SKM-1 treated with dmso at 0.1 percent for 144 hours (cell line): Measurements from ENCODE around the gene CETN3.
"Not testable (repeated sequence)": the region's sequence is repeated elsewhere in the genome, so short reads cannot be mapped to it uniquely, and the experiment has no call there.

Source experiments
- DNase-seq: peaks from one replicate; lab custom pipeline; 2025; ENCODE audit not compliant: unreplicated experiment; lab: John Stamatoyannopoulos, UW

CETN3 gene

DNA sequence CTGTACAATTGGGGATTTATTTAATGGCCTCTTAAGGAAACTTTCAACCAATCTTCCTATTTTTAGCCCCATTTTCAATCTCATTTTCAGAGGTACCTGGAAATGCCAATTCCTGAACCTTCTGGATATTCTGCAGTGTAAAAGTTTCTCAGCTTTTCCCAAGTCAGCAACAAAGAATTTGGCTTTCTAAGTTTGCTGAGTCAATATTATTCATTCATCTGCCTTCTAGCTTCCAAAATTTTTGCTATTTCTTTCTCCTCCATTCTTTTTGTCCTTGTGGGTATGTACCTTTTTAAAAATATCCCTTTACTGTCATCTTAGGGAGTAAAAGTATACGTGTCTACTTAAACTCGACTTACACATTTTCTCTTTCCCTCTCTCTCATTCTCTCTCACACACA, 25.7 kb downstream of the CETN3 start:
- DNase-seq, result no peak

DNA sequence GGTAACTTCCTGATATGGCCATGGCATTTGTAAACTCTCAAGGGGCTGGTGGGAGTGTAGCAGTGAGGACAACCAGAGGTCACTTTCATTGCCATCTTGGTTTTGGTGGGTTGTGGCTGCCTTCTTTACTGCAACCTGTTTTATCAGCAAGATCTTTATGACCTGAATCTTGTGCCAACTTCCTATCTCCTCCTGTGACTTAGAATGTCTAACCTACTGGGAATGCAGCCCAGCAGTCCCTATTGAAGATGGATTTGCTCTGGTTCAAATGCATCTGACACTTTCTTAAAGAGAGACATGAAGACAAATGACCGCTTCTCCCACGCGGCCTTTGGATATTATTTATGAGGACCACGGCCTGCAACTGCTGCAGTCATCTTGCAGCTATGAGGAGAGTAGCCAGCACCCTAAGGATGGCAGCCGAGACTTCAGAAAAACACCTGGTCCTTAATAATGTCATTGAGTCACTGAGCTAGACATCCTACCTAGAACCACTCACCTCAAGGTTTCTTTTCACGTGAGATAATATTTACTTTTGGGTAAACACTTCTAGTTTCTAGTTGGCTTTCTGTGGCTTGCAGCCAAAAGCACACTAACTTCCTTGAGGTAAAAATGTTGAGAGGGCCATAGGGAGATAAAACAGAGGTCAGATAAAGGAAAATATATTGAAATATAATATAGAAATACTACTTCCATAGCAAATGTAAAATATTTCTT, 28.2 kb downstream of the CETN3 start:
- DNase-seq, result no peak

DNA sequence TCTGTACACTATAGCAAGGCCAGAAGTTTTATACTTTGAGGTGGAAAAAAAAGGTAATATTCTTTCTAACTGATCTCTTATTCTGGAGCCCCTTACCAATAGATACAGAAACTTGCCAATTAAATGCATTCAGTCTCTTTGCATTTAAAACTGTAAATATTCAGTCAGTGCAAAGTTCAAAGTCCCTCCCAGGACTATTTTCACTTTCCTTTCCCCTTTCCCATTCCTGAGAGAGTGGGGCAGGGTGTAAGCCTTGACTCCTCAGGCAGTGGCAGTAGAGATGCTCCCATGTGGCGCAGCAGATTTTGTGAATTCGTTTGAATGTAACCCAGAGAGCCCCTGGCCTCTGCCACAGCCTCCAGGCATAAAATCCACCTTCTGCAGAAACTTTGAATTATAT, 29.9 kb downstream of the CETN3 start:
- no peak for DNase-seq

DNA sequence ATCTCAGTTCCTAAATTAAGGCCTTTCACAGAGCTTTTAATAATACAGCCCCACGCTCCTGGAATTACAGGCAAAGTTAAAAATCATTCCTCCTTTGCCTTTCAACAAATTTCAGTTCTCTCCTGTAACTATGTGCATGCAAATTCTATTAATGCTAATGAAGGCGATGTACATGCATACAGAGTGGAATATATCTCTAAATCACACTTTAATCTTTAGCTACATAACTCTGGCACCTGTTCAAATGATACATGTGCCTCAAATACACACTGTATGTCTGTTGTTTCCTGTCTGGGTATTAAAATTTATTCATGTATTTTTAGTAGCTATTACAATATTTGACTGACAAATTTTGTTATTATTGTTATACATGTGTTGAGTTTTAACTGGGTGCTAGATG, 30.8 kb downstream of the CETN3 start:
- no peak for DNase-seq

DNA sequence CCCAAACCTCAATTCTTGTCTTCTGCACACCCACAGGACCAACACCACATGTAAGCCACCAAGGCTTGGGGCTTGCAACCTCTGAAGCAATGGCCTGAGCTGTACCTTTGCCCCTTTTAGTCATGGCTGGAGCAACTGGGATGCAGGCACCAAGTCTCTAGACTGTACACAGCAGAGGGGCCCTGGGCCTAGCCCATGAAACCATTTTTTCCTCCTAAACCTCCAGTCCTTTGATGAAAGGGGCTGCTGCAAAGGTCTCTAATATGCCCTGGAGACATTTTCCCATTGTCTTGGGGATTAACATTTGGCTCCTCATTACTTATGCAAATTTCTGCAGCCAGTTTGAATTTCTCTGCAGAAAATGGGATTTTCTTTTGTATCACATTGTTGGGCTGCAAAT, 38.3 kb downstream of the CETN3 start:
- not testable (repeated sequence) for DNase-seq

DNA sequence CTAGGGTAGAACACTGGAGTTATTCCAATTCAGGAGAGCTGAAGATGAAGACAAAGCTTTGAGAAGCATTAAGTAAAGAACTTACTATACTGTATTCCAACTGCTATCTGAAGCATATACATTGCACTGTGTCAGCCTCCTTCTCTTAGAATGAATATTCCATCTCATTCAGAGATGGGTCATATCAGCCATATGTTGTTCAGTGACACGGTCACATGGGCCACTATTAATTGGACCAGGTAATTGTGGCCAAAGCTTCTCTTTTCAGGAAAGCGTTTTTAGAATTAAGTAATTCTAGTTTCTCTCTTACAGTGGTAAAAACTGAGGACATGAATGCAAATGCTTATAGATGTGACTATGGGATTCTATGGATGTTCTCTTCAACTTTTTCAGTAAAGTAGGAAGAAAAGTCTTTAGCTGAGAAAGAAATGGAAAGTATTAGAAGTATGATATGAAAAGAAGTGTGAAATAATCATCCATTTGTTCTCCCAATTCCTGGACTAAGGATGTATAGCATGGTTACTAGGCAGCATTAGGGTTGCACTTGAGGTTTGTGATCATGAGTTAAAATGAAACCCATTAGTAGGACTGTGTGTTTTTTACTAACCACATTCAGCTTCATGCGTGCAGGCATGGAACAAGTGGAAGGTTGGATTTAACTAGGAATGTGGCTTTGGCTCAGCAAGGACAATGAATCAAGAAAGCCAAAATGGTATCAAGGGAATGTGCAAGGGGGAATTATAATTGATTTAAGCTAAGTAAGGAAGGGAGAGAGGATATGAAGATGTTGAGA, 40.9 kb downstream of the CETN3 start:
- no peak for DNase-seq

DNA sequence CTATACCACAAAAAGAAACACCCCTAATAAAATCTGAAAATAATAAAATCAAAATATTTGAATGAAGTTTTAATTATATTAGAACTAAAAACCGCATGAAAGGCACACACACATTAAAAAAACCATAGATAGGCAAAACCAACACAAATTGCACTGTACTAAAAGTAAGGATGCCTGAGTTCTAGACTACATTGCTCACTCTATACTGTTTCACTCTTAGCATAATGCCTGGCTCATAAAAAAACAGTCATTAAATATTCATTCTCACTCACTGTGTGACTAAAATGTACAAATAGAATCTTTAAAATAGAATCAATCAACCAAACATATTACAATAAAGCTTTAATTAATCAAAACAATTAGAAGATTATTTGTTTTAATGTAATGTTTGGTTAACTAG, 41.7 kb downstream of the CETN3 start:
- DNase-seq, result no peak

DNA sequence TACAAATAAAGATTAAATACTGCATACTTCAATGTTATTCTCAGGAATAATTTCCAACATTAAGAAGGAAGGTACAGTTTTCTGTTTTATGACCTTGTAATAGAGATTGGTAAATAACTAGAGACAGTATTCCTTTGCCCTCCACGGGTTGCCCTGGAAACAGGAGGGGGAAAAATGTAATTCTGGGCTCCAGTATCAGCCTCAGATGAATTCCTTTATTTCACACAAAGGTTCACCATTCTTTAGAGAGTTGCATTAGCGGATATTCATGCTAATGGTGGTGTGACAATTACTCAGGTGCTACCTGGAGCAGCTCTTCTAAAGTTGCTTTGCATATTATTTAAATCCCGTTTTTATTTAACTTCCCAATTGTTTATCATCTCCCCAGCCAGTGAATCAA, 42.6 kb downstream of the CETN3 start:
- DNase-seq, result no peak

DNA sequence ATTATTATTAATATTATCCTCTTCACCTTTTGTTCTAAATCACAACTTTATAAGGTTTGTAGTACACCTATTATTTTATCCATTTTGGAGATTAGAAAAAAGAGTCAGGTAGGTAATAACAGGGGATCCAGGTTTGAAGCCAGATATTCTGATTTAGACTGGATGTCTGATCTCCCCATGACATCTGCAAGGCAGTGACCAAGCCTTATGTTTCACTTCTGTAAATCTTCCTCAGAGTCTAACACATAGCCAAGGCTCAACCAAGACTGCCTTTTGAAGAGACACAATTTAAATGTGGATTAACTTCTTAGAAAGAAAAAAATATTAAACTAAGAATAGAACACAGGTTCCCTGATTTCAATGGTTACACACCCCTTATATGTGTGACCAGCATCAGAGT, 44.2 kb downstream of the CETN3 start:
- no peak for DNase-seq

DNA sequence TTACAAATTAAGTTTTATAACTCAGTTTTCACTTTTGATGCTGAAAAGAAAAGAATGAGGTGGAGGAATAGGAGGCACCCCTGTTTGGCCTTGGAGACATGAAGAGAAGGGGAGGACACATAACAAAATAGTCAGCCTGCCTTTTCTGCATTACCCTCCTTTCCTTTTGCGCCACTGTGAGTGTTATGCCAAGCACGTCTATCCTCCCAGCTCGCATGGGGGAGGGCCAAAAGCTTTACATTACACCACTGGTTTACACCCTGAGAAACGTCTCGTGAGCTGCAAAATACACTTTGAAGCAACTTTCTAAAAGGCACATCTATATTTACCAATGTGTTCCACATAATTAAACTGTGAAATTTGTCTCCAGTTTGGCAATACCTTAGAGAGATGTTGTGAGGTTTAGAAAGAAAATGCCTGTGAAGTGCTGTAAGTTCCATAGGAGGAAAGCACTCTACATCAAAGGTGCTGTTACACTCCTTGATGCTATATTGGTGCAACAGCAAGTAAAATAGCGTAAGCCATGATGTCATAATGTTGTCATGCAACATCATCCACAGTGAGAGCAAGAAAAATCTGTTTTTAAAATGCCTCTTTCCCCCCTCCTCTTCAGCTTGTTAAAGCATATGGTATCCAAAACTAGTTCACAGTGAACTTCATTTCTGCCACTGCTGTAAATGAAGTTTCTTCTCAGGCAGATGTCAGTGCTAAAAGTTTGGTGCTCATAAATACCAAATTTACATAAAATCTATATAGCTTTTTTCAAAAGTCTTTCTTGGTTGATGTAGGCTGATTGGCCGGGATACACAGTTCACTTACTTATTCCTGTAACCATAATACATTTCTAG, 50.3 kb downstream of the CETN3 start:
- DNase-seq, result no peak

DNA sequence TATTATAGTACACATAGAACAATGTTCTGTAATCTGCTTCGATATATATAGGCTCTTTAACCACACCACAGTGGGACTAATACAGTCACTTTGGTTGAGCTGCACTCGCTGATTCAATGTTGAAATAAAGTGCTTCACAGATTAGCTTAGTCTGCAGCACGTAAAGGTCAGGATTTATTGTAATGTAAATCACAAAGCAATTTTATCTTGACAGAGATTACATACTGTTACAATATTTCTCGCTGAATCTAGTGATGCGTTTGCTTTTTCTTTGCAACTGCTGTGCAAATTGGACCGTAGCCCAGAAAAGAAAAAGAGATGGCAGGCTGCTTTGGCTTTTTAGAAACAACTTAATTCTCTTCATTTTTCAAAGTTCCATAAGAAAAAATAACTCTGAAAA, 52.9 kb downstream of the CETN3 start:
- no peak for DNase-seq

DNA sequence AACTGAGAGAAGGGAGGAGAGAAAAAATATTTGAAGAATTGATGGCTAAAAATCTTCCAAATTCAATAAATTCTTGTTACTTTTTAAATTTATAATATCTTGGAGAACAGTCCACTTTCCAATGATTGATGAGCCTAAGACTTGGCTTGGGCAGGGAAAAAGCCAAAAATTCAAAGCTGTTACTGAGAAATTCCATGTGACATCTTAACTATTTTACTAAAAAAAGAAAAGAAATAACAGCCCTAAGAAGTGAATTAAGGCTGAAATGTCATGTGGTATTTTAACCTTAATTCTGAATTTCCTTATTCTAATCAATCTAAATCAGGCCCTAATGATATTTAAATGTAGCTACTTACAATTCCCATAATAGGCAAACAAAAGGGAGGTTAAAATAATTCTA, 53.4 kb downstream of the CETN3 start:
- DNase-seq, result no peak

DNA sequence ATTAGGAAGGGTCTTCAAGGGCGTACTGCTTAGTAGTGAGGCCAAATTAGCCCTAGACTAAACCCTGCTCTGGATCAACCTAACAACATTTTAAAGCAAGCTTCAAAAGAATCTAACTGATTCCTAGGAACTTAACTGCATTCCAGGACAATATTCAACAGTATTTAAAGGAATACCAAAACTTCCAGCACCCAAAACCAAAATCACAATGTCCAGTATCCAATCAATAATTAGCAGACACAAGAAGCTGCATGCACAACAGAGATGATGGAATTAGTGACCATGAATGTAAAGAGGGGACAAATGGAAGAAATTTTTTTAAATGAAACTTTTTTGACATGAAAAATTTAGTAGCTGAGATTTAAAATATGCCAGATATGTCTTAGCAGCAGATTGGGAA, 53.9 kb downstream of the CETN3 start:
- DNase-seq, result no peak

DNA sequence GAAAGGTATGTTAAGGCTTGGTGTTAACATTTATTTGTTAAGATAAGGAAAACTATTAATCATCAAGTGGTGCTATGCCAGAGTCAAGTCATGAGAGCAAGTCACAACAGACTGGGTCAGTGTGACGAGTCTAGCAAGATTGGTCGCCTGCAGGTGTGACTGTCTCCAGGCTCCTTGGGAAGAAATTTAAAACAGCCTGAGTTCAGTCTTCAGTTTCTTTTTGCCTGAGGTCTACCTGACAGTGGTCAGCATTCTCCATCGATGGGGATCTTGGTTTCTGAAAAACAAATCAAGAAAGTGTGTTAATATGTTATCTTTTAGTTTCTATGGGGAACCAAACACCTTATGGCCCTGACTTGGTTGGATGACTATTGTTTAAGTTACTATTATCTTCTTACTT, 56.3 kb downstream of the CETN3 start:
- no peak for DNase-seq

DNA sequence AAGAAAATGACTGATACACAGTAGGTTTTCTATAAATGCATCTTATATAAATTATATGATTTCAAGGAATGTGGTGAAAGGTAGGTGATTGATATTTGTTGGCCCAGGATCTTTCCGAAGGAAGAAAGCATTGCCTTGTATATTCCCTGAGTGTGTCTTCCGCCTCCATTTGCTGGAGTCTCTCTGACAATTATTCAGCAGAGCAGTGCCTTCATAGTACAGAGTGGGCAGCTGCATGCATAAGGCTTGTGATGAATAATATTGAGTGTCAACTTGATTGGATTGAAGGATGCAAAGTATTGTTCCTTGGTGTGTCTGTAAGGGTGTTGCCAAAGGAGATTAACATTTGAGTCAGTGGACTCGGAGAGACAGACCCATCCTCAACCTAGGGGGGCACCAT, 58.5 kb downstream of the CETN3 start:
- DNase-seq, result no peak

DNA sequence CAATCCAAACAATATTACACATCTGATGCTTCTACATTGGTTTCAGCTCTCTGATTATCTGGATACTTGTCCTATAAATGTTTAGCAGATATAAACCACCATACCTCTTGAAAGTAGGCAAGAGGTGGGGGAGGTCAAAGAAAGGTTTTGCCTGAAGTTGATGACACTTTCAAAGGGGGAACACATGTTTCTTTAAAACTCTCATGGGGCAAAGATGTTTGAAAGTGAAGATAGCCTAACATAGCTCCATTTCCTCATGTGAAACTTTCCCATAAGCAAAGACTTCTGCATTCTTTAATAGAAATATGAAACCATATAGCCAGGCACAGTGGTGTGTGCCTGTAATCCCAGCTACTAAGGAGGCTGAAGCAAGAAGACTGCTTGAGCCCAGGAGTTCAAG, 62.1 kb downstream of the CETN3 start:
- DNase-seq, result no peak

DNA sequence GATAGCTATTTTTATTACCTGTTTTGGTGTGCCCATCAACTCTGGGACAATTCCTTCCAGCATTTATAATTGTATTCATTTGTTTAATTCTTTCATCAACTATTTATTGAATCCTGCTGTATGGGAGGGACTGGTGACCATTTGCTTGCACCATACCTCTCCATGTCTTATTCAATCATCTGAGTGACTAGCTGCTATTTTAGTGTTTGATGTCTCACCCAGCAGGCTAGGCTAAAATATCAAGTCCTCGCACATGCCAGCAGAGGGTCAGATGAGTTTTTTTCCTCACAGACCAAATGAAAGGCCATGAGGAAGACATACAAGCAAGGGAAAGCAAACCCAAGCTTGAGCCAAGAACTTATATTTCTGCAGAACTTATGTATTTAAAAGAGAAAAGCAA, 63.9 kb downstream of the CETN3 start:
- no peak for DNase-seq

DNA sequence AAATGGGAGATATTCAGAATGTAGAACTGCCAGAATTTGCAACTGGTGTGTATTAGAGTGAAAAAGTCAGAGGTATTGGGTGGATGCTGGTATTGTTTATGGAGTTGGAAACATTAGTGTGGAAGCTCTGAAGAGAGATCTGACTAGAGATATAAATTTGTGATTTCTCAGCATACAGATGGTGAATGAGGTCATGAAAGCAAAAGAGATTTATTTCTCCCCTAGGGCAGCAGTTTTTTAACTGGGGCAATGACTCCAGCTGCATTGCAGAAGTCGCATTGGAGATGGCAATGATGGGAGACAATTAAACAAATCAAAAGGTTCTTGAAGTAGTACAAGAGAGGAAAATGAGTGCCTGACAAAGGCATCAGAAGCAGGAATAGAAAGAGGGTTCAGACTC, 64.9 kb downstream of the CETN3 start:
- no peak for DNase-seq

DNA sequence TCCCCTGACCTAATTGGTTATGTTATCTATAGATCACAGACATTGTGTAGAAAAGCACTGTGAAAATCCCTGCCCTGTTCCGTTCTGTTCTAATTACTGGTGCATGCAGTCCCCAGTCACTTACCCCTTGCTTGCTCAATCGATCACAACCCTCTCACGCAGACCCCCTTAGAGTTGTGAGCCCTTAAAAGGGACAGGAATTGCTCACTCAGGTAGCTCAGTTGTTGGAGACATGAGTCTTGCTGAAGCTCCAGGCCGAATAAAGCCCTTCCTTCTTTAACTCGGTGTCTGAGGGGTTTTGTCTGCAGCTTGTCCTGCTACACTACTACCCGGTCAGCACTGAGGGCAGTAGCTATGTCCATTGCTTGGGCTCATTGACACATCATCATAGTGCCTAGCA, 65.8 kb downstream of the CETN3 start:
- DNase-seq, result not testable (repeated sequence)

DNA sequence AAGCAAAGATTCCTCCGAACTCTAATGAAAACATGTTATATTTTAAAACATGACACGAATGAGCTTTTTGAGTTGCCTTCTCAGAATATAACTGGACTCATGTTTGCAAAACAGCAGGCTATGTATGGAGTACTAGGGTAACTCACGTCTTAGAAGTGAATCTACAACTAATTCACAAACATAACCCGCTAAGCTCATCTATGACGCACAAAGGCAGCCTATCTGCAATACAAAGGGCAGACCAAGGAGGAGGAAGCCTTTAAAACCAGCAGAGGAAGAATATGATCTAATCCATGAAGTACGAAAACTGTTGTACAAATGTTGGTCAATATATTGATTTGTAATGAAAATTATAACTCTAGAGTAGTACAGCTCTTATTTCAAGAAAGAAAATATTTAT, 67.0 kb downstream of the CETN3 start:
- no peak for DNase-seq
